GM10248 (cell line): ENCODE data around the gene ABLIM2.

ENCODE experiments used
- CTCF ChIA-PET: fragments of 300-600 bp; sonication (Branson Sonifier 250); formaldehyde crosslinking; extraction: SDS; loops from one replicate; lab custom pipeline; 2021; ENCODE audit warnings: antibody characterized with exemption; lab: Yijun Ruan, JAX
- POLR2A ChIA-PET: fragments of 350-650 bp; sonication (Branson Sonifier 250); formaldehyde crosslinking; extraction: SDS; loops from one replicate; lab custom pipeline; 2020; ENCODE audit warnings: antibody characterized with exemption; lab: Yijun Ruan, JAX
- DNase-seq: peaks from one replicate; pipeline ENCODE4 v3.0.0; 2012; ENCODE audit errors: extremely low spot score
- TF ChIP-seq, protein P1 (sequence below): IDR thresholded peaks from 2 replicates; pipeline ENCODE4 v1.5.1; 2012; ENCODE audit warnings: mild to moderate bottlenecking, low read depth; ENCODE audit errors: extremely low read depth, missing control alignments, control extremely low read depth

The ABLIM2 gene

DNA sequence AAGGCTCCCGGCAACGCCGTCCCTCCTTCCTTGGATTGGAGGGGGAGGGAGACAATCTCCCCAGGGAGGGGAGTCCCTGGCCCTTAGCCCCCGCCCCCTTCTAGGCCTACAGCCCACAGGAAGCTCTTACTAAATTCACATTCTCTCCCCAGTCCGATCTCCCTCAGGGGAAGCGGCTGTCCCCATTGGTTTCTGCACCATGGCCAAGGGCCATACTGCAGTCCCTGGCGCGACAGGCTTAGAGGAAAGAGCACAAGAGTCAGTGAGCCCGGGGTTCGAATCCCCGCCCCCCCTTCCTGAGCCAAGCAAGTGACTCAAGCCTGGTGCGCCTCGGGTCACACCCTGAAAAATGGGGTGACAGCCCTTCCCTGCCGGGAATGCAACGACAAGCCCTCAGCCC is 1.1 kb downstream of the ABLIM2 start:
- no peak for DNase-seq
- TF ChIP-seq, protein P1, sequence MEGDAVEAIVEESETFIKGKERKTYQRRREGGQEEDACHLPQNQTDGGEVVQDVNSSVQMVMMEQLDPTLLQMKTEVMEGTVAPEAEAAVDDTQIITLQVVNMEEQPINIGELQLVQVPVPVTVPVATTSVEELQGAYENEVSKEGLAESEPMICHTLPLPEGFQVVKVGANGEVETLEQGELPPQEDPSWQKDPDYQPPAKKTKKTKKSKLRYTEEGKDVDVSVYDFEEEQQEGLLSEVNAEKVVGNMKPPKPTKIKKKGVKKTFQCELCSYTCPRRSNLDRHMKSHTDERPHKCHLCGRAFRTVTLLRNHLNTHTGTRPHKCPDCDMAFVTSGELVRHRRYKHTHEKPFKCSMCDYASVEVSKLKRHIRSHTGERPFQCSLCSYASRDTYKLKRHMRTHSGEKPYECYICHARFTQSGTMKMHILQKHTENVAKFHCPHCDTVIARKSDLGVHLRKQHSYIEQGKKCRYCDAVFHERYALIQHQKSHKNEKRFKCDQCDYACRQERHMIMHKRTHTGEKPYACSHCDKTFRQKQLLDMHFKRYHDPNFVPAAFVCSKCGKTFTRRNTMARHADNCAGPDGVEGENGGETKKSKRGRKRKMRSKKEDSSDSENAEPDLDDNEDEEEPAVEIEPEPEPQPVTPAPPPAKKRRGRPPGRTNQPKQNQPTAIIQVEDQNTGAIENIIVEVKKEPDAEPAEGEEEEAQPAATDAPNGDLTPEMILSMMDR = no peak
- ChIA-PET POLR2A (no interaction called here), CTCF (interaction anchor here (1.6 kb wide), 1 partner anchor 19 kb away, joined by 3 read pairs; no protein-coding TSS in a partner anchor)

DNA sequence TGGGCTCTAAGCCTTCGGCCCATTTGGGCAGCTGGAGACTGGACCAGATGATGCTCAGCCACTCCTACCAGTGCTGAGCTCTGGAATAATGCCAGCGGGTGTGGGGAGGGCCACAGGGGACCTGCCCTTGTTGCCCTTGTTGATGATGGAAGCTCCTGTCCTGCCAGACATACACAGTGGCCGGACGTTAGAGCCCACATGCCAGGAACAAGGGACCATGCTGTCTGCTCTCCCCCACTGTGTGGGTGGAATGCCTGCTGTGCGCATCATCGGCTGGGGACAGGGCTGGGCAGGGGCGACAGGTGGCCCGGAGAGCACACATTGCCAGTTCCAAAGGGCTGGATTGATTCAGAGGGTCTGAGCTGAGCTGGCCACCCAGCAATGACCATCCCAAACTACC is 2.0 kb downstream of the ABLIM2 start:
- TF ChIP-seq, protein P1 = no peak
- CTCF ChIA-PET = interaction anchor here (1.4 to 1.6 kb wide), 2 partner anchors 20 to 37 kb away, joined by 3 to 4 read pairs; no protein-coding TSS in a partner anchor
- POLR2A ChIA-PET = no interaction called here
- DNase-seq = no peak

DNA sequence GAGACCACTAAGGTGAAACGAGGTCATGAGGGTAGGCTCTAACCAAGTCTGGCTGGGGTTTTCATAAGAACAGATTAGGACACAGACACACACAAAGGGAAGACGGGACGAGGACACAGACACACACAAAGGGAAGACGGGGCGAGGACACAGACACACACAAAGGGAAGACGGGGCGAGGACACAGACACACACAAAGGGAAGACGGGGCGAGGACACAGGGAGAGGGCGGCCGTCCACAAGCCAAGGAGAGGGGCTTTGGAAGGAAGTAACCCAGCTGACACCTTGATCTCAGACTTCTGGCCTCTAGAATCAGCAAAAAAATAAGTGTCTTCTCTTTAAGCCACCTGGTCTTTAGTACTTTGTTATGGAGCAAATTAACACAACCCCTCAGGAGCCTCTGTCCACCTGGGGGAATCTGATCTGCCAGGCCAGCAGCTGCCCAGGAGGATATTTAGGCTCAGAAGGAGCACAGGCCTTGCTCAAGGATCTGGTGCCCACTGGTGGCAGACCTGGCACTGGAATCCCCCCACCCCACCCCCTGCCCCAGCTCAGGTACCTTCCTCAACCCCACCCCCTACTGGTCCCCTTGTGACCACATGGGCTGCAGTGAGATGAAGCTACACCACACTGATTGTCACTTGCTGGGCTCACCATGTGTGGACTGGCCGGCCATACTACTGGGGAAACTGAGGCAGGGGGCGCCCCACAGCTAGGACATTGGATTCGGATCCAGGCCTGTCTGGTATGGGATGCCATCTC is 2.8 kb downstream of the ABLIM2 start:
- ChIA-PET CTCF (interaction anchor here (1.4 to 1.6 kb wide), 2 partner anchors 20 to 37 kb away, joined by 3 to 4 read pairs; no protein-coding TSS in a partner anchor), POLR2A (no interaction called here)
- TF ChIP-seq, protein P1 = no peak
- DNase-seq = no peak

DNA sequence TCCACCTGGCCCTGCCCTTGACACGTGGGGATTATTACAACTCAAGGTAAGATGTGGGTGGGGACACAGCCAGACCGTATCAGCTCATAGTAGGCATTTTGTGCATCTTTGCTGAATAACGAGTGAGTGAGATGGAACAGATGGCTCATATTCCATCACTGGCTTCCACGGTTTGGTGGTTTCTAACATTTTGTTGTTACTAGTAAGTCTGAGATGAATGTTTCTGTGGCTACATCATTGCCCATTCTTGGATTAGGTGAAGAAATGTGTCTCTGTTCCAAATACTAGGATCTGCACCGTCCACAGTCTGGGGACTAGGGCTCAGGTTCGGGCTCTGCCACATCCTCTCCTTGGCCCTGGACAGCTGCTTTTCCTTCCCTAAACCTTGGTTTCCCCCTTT is 3.6 kb downstream of the ABLIM2 start:
- ChIA-PET POLR2A (no interaction called here), CTCF (interaction anchor here (0.8 to 1.4 kb wide), 2 partner anchors 22 to 87 kb away, joined by 3 to 4 read pairs; no protein-coding TSS in a partner anchor)
- no peak for DNase-seq
- TF ChIP-seq, protein P1 = no peak

DNA sequence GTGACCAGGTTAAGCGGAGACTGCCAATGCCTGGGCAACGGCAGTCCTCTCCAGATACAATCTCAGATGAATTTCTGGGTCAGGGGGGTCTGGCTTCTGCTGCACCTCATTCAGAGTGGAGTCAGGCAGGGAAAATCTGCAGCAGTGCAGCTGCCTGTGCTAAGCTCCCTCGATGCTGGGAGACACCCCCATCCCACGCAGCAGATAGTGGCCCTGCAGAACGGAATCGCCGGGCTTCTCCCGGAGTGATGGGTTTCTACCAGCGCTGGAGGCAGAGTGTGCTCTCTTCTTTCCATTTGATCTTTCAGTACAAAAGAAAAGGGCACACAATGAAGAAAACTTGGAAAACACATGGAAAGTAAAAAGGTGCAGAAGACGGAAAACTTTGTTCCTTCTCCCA is 5.2 kb downstream of the ABLIM2 start:
- ChIA-PET CTCF (no interaction called here), POLR2A (no interaction called here)
- TF ChIP-seq, protein P1 = no peak
- no peak for DNase-seq

DNA sequence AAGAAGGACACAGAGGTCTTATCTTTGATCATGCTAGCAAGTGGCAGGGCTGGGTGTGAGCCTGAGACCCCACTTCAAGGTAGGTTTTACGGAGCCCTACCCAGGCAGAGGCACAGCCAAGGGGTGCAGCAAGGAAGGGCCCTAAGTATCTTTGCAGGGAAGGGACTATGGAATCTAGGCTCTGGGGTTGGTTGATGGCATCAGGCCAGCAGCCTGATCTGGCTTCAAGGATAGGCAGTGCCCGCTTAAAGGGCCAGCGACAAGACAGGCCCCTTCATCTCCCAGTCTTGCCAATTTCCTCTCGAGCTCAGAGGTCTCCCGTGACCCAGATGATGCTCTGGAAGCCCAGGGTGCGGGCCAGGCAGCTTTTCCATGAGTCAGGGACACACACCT is 5.8 kb downstream of the ABLIM2 start:
- DNase-seq = no peak
- POLR2A ChIA-PET = no interaction called here
- CTCF ChIA-PET = no interaction called here
- TF ChIP-seq, protein P1 = no peak
